HCT116 (cell line): ENCODE results near the gene TOP3B.

ENCODE experiments used
- POLR2A ChIP-seq: IDR thresholded peaks from 2 replicates; pipeline ENCODE4 v1.7.0; 2011; ENCODE audit warnings: borderline replicate concordance; ENCODE audit not compliant: insufficient read depth, insufficient read length; ENCODE audit errors: extremely low read depth
- POLR2AphosphoS5 ChIP-seq: IDR thresholded peaks from 2 replicates; pipeline ENCODE4 v1.6.1; 2011; ENCODE audit warnings: mild to moderate bottlenecking, low read depth, low read length, moderate library complexity
- TF ChIP-seq, protein P1 (sequence below), 3 experiments: fragments of 200-600 bp in 1 of 3; sonication (generic) in 1 of 3; IDR thresholded peaks in 2 of 3; conservative IDR thresholded peaks in 1 of 3; 2 replicates each; pipeline ENCODE4 v1.5.1; 2012 to 2017; ENCODE audit warnings: low read depth in 2 of 3, low read length in 2 of 3, antibody characterized with exemption in 1 of 3, borderline replicate concordance in 1 of 3, control low read depth in 1 of 3, mild to moderate bottlenecking in 1 of 3, mixed read lengths in 1 of 3, mixed run types in 1 of 3, moderate library complexity in 1 of 3; ENCODE audit not compliant: insufficient read depth in 1 of 3

DNA sequence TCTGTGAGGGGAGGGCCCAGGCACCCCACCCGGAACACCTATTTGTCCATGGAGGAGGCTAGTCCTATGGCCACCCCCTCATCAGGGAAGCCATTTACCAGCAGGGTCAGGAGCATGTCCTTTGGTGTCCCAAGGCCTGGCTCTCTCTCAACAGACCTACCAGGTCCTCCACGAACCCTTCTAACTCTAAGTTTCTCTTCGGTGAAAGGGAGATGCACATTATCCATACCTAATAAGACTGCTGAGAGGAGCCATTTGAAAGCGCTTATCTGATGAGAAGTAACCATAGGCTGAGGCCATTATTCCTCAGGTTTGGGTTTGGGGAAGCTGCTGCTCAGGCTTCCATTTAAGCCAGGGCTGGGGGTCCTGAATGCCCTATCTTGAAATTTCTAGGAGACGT is 9.2 kb upstream of the TOP3B start:
- TF ChIP-seq, protein P1, sequence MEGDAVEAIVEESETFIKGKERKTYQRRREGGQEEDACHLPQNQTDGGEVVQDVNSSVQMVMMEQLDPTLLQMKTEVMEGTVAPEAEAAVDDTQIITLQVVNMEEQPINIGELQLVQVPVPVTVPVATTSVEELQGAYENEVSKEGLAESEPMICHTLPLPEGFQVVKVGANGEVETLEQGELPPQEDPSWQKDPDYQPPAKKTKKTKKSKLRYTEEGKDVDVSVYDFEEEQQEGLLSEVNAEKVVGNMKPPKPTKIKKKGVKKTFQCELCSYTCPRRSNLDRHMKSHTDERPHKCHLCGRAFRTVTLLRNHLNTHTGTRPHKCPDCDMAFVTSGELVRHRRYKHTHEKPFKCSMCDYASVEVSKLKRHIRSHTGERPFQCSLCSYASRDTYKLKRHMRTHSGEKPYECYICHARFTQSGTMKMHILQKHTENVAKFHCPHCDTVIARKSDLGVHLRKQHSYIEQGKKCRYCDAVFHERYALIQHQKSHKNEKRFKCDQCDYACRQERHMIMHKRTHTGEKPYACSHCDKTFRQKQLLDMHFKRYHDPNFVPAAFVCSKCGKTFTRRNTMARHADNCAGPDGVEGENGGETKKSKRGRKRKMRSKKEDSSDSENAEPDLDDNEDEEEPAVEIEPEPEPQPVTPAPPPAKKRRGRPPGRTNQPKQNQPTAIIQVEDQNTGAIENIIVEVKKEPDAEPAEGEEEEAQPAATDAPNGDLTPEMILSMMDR (IDR thresholded peaks at IDR 0.05 in 2 of 3, conservative IDR thresholded peaks at IDR 0.05 in 1 of 3; ENCODE audit: borderline replicate concordance in 1 of 3, insufficient read depth in 1 of 3, low read depth in 2 of 3, low read length in 2 of 3) = no peak
- TF ChIP-seq POLR2A = no peak
- TF ChIP-seq POLR2AphosphoS5 = no peak
